Measurements from ENCODE around the gene EFCAB6.

- peak; percentile 56 for TF ChIP-seq POLR2A (IDR thresholded peaks at IDR 0.05; ENCODE audit: low read depth, low read length)
- TF ChIP-seq CTCF (conservative IDR thresholded peaks at IDR 0.05; ENCODE audit: low read depth, low read length) = no peak
- TF ChIP-seq RFX5 (IDR thresholded peaks at IDR 0.05; ENCODE audit: low read depth, low read length) = no peak
These were observed at the start of gene EFCAB6 for GRCh38 chr22:43812149-43812842.
